CD4-positive, CD25-positive, alpha-beta regulatory T cell (primary cell): ENCODE data around the gene ELF4. TPM values are rescaled to one million over a fixed set of nuclear protein-coding genes. Genes with fewer than 3 reads are reported as not detected.

Experiments
- ATAC-seq, 2 donors: fragments of 150-1000 bp; cut with Tn5 transposase; one replicate each; pipeline ENCODE4 v1.10.0; 2021; ENCODE audit warnings: low read depth in 2 of 2, moderate number of reproducible peaks in 2 of 2, moderate library complexity in 1 of 2
- DNase-seq, 3 donors: peaks; one replicate each; pipeline versions ENCODE4 v3.0.0 to v3.0.0-alpha.2; 2012 to 2022; ENCODE audit warnings: mixed read lengths in 1 of 3
- H3K27ac ChIP-seq: one replicate; pipeline ENCODE4 v1.7.0; 2013; ENCODE audit warnings: mild to moderate bottlenecking, low read length; ENCODE audit not compliant: insufficient read depth, poor library complexity, severe bottlenecking
- H3K27me3 ChIP-seq: one replicate; pipeline ENCODE4 v1.7.0; 2013; ENCODE audit warnings: low read length; ENCODE audit not compliant: control insufficient read depth, insufficient read depth
- H3K36me3 ChIP-seq: one replicate; pipeline ENCODE4 v1.7.0; 2013; ENCODE audit warnings: mild to moderate bottlenecking, low read length, moderate library complexity; ENCODE audit not compliant: control insufficient read depth, insufficient read depth
- H3K4me1 ChIP-seq: 2 replicates; pipeline ENCODE4 v1.7.0; 2013; ENCODE audit warnings: mild to moderate bottlenecking, low read length; ENCODE audit not compliant: insufficient read depth, control insufficient read depth, poor library complexity, severe bottlenecking
- H3K4me3 ChIP-seq: one replicate; pipeline ENCODE4 v1.7.0; 2013; ENCODE audit warnings: low read depth, mild to moderate bottlenecking, low read length, moderate library complexity
- H3K9me3 ChIP-seq, 2 experiments: 1 replicate in 1 of 2; 2 replicates in 1 of 2; pipeline ENCODE4 v1.7.0; 2013; ENCODE audit warnings: low read length in 2 of 2, mild to moderate bottlenecking in 1 of 2, moderate library complexity in 1 of 2; ENCODE audit not compliant: control insufficient read depth in 2 of 2
- H3K27ac Mint-ChIP-seq, 3 donors: one replicate each; pipeline ENCODE4 v1.8.0; 2020 to 2022; ENCODE audit warnings: mild to moderate bottlenecking in 3 of 3, mixed read lengths in 3 of 3, moderate library complexity in 2 of 3
- H3K27me3 Mint-ChIP-seq: one replicate; pipeline ENCODE4 v1.8.0; 2022; ENCODE audit warnings: mild to moderate bottlenecking, mixed read lengths
- H3K36me3 Mint-ChIP-seq: one replicate; pipeline ENCODE4 v1.8.0; 2020; ENCODE audit warnings: mixed read lengths
- H3K4me1 Mint-ChIP-seq, 4 donors: one replicate each; pipeline ENCODE4 v1.8.0; 2020 to 2022; ENCODE audit warnings: mixed read lengths in 4 of 4, mild to moderate bottlenecking in 1 of 4
- H3K4me3 Mint-ChIP-seq, 4 donors: one replicate each; pipeline ENCODE4 v1.8.0; 2020 to 2022; ENCODE audit warnings: mild to moderate bottlenecking in 4 of 4, mixed read lengths in 4 of 4, moderate library complexity in 3 of 4
- H3K9me3 Mint-ChIP-seq, 7 donors: one replicate each; pipeline ENCODE4 v1.8.0; 2020 to 2022; ENCODE audit warnings: mixed read lengths in 7 of 7, mild to moderate bottlenecking in 3 of 7, moderate library complexity in 2 of 7
- polyA plus RNA-seq, 4 donors: library from polyadenylated mRNA; unstranded; fragments of 300-500 nt; fragmentation: Illumina TruSeq; gene quantifications; one replicate each; pipeline ENCODE4 v1.2.3, GENCODE V29; 2021
- total RNA-seq: library from RNA; stranded (reverse); gene quantifications from one replicate; pipeline ENCODE4 v1.2.3, GENCODE V29; 2022

Gene ELF4
- total and polyA plus RNA-seq, 5 donors from 2014 or later: 12.1 to 46.7 (median 15.0) TPM

DNA sequence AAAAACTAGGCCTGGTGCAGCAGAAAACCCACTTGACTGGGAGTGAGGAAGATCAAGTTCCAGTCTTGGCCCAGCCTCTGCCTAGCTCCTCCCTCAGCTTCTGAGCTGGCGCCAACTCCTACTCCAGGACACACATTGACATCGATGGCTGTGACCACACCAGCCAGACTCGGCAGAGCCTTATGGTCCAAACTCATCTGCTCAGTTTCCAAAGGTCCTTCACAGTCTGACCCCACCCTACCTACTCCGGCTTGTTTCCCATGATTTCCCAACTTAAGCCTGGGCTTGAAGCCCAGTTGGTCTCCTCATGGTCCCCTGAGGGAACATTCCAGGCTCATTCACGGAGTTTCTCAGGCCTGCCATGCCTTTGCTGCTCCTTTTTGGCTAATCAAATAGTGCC is 10.1 kb downstream of the ELF4 start:
- H3K4me1 ChIP-seq: peaks cover 60% of the 10 kb centered on the region
- Mint-ChIP-seq H3K27me3 (no peaks in the 10 kb centered on the region), H3K27ac (peak overlapping the region; percentile 20 to 90 (median 79)), H3K36me3 (peaks cover 5% of the 10 kb centered on the region), H3K4me1 (peaks cover 17 to 86% (median 42%) of the 10 kb centered on the region in 4 donors), H3K4me3 (peak overlapping the region in 2 of 4 donors; percentile 52 to 72), H3K9me3 (peaks cover 0 to 2% (median 0%) of the 10 kb centered on the region in 7 donors)
- peak overlapping the region; percentile 26 for H3K4me3 ChIP-seq
- no peaks in the 10 kb centered on the region for H3K36me3 ChIP-seq
- H3K27ac ChIP-seq: peak overlapping the region; percentile 51
- no peaks in the 10 kb centered on the region for H3K27me3 ChIP-seq
- H3K9me3 ChIP-seq: no peaks in the 10 kb centered on the region
- DNase-seq: no peak
- no peak for ATAC-seq

GRCh38 chrX:130098210-130098552 is 12.1 kb downstream of the ELF4 start:
- Histone ChIP-seq H3K36me3 (no peaks in the 10 kb centered on the region), H3K27ac (peak overlapping the region; percentile 73), H3K4me1 (peaks cover 69% of the 10 kb centered on the region), H3K9me3 (no peaks in the 10 kb centered on the region), H3K27me3 (no peaks in the 10 kb centered on the region), H3K4me3 (peak overlapping the region; percentile 41)
- Mint-ChIP-seq H3K9me3 (no peaks in the 10 kb centered on the region), H3K4me1 (peaks cover 11 to 86% (median 39%) of the 10 kb centered on the region in 4 donors), H3K4me3 (peak overlapping the region; percentile 50 to 77 (median 64)), H3K27me3 (no peaks in the 10 kb centered on the region), H3K27ac (peak overlapping the region; percentile 86 to 98 (median 90)), H3K36me3 (no peaks in the 10 kb centered on the region)
- ATAC-seq (no peak), DNase-seq (no peak)

DNA sequence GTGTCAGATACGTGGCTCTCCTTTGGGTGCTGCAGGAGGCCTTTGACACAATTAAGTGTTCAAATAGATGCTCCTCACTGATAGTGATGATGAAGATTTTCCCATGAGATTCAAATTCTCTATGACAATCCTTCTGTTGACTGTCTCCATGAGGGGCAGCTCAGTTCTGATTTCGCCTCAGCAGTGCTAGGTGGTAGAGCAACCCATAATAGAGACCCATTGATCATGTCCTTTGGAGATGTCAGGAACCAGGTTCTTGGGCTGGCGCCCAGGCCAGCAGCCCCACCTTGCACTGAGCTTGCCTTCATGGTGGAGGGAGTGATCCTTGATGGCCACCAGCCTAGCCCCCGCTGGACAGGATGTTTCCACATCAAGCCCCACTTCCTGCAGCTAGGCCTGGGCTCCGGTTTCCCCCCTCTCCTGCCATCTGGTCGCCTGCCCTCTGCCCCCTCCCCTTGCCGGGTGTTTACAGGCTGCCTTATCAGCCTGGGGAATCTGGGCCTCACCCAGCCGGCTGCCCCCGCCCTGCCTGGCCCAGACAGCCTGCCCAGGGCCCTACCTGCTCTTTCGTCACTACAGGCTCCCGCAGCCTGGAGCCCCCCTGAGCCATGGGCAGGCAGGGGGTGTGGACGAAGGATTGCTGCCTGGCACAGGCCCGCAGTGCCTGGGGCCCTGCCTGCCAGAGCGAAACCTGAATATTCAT is 12.6 kb downstream of the ELF4 start:
- no peaks in the 10 kb centered on the region for H3K27me3 Mint-ChIP-seq
- peaks cover 11 to 86% (median 36%) of the 10 kb centered on the region in 4 donors for H3K4me1 Mint-ChIP-seq
- H3K9me3 Mint-ChIP-seq: no peaks in the 10 kb centered on the region
- Histone ChIP-seq H3K4me1 (peaks cover 74% of the 10 kb centered on the region), H3K36me3 (no peaks in the 10 kb centered on the region), H3K27ac (peak overlapping the region; percentile 73), H3K27me3 (no peaks in the 10 kb centered on the region), H3K9me3 (no peaks in the 10 kb centered on the region), H3K4me3 (peak overlapping the region; percentile 41)
- ATAC-seq (peak; percentile 74 to 81), DNase-seq (peak; percentile 42 to 71 (median 44))
- peak overlapping the region; percentile 86 to 98 (median 90) for H3K27ac Mint-ChIP-seq
- no peaks in the 10 kb centered on the region for H3K36me3 Mint-ChIP-seq
- H3K4me3 Mint-ChIP-seq: peak overlapping the region; percentile 50 to 77 (median 64)

DNA sequence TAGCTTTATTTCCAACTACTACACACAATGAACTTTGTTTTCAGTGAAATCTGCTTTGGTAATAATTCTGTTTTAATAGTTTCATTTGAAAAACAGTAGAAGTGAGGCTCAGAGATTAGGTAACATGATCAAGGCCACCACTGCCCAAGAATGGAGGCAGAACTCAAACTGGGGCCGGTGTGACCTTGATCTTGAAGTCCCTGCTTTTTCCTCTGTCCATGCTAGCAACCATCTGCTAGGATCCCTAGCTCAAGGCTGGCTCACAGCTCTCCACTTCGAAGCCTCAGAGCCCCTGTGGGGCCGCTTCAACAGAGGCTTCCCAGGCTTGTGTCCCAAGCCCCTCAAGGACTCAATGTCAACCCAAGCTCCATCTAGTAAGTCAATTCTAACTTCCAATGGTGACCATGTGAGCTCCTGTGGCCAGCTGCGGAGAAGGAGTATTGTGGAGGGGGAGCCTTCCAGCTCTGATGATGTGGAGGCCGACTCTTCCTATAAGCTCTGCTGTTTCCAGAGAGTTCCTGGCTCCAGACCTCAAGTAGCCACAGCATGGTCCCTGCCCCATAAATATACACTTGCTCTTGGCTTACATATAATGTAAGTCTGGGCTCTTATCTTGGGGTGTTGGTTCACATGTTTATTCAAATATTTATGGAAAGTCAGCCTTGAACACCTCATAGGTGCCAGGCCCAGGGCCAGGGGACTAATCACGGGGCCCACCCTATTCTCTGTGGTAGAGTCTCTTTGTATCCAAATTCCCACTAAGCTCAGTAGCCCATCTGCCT is 14.9 kb downstream of the ELF4 start:
- Mint-ChIP-seq H3K36me3 (peaks cover 1% of the 10 kb centered on the region), H3K9me3 (no peaks in the 10 kb centered on the region), H3K4me3 (peak overlapping the region; percentile 12 to 85 (median 39)), H3K27ac (peak overlapping the region; percentile 71 to 78 (median 75)), H3K4me1 (peaks cover 4 to 86% (median 35%) of the 10 kb centered on the region in 4 donors), H3K27me3 (no peaks in the 10 kb centered on the region)
- Histone ChIP-seq H3K27me3 (no peaks in the 10 kb centered on the region), H3K27ac (peak overlapping the region; percentile 51), H3K4me1 (peaks cover 86% of the 10 kb centered on the region), H3K36me3 (no peaks in the 10 kb centered on the region), H3K9me3 (no peaks in the 10 kb centered on the region), H3K4me3 (no peak overlapping the region)
- no peak for ATAC-seq
- DNase-seq: no peak

DNA sequence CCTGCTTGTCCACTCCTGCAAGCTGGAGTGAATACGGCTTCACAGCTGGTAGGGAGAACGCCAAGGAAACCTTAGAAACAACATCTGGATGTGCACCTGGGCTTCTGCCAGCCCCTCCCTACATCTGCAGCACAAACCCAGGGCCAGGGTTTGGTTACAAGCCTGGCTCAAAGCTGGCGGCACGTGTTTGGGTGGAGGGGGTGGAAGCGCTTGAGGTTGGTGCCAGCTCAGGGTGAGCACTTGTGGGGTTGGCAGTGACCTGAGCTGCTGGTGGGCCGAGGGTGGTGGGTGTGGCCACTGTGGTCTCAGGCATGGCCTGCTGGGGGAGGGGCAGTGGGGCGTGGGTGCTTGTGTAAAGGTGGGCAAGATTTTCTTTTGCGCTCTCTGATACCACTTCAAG is 15.6 kb downstream of the ELF4 start:
- Mint-ChIP-seq H3K4me1 (peaks cover 4 to 85% (median 34%) of the 10 kb centered on the region in 4 donors), H3K36me3 (peaks cover 3% of the 10 kb centered on the region), H3K4me3 (peak overlapping the region in 3 of 4 donors; percentile 12 to 50 (median 28)), H3K27ac (peak overlapping the region in 2 of 3 donors; percentile 75 to 78), H3K27me3 (no peaks in the 10 kb centered on the region), H3K9me3 (no peaks in the 10 kb centered on the region)
- Histone ChIP-seq H3K4me3 (no peak overlapping the region), H3K36me3 (no peaks in the 10 kb centered on the region), H3K27ac (peak overlapping the region; percentile 51), H3K27me3 (no peaks in the 10 kb centered on the region), H3K4me1 (peaks cover 82% of the 10 kb centered on the region), H3K9me3 (no peaks in the 10 kb centered on the region)
- DNase-seq (no peak), ATAC-seq (no peak)

GRCh38 chrX:130093271-130093670 is 17.0 kb downstream of the ELF4 start:
- peaks cover 4 to 84% (median 34%) of the 10 kb centered on the region in 4 donors for H3K4me1 Mint-ChIP-seq
- H3K4me3 Mint-ChIP-seq: peak overlapping the region in 2 of 4 donors; percentile 17 to 57
- no peak overlapping the region for H3K4me3 ChIP-seq

DNA sequence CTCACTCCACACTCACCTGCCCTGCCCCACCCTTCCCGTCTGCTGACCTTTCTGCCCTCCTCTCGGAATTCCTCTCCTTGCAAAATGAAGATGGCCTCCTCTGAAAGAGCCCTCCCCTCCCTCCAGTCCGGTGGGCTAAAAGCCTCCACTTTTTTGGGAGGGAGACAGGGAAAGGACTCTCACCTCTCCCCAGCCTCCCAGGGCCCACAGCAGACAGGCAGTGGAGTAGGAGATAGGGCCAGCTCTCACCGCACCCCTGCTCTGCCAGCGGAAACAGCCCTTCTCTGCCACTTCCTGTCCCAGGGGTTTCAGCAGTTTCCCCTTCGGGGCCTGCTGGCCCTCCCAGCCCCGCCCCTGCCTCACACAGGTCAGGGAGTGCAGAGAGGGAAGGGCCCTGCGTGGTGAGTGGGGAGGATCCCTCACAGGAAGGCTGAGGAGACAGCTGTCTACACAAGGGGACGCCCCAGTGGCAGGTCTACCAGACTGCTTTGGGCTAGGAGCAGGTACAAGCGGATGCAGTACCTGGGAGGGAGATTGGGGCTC is 18.2 kb downstream of the ELF4 start:
- Mint-ChIP-seq H3K27me3 (no peaks in the 10 kb centered on the region), H3K36me3 (peaks cover 3% of the 10 kb centered on the region), H3K9me3 (no peaks in the 10 kb centered on the region), H3K4me1 (peaks cover 4 to 85% (median 34%) of the 10 kb centered on the region in 4 donors), H3K4me3 (peak overlapping the region; percentile 80 to 91 (median 88)), H3K27ac (peak overlapping the region; percentile 89 to 98 (median 91))
- peak overlapping the region; percentile 78 for H3K27ac ChIP-seq
- H3K4me3 ChIP-seq: peak overlapping the region; percentile 68
- no peaks in the 10 kb centered on the region for H3K27me3 ChIP-seq
- peak; percentile 74 to 96 (median 87) for DNase-seq
- H3K4me1 ChIP-seq: peaks cover 76% of the 10 kb centered on the region
- H3K9me3 ChIP-seq: no peaks in the 10 kb centered on the region
- H3K36me3 ChIP-seq: no peaks in the 10 kb centered on the region
- ATAC-seq: peak; percentile 97 to 98

More at GRCh38 chrX:130093271-130093670, 17.0 kb downstream of the ELF4 start:
- H3K36me3 ChIP-seq: no peaks in the 10 kb centered on the region
- Mint-ChIP-seq H3K27ac (peak overlapping the region in 2 of 3 donors; percentile 80 to 89), H3K9me3 (no peaks in the 10 kb centered on the region), H3K36me3 (peaks cover 3% of the 10 kb centered on the region), H3K27me3 (no peaks in the 10 kb centered on the region)
- no peak for ATAC-seq
- H3K27ac ChIP-seq: peak overlapping the region; percentile 57
- no peak for DNase-seq
- H3K4me1 ChIP-seq: peaks cover 76% of the 10 kb centered on the region
- H3K9me3 ChIP-seq: no peaks in the 10 kb centered on the region
- H3K27me3 ChIP-seq: no peaks in the 10 kb centered on the region
